GM21381 (cell line): Measurements from ENCODE around the gene IGF1R.
"Not testable (repeated sequence)": the region's sequence is repeated elsewhere in the genome, so short reads cannot be mapped to it uniquely, and the experiment has no call there.

Experiments
- ATAC-seq: cut with Tn5 transposase; IDR thresholded peaks from one replicate; pipeline ENCODE4 v1.9.1; 2021; ENCODE audit warnings: mild to moderate bottlenecking, moderate library complexity; ENCODE audit not compliant: unreplicated experiment

IGF1R gene

GRCh38 chr15:98967916-98968315 lies 319.6 kb downstream of the IGF1R start:
- no peak for ATAC-seq

DNA sequence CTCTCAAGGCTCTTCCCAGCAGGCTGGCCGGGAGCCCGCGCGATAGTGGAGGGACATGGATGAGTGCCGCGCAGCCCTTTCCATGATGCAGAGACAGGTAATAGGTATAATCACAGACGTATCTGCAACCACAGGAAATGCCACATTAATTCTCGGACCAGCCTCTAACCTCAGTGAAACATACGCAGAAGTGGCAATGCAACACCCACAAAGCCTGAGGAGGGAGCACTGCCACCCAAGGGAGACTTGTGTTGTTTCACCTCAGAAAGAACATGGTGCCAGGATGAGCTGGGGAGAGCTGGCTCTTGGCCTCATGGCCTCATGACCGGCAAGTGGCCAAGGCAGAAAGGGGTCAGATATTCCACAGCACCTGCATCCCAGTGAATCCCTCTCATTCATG lies 320.2 kb downstream of the IGF1R start:
- no peak for ATAC-seq

DNA sequence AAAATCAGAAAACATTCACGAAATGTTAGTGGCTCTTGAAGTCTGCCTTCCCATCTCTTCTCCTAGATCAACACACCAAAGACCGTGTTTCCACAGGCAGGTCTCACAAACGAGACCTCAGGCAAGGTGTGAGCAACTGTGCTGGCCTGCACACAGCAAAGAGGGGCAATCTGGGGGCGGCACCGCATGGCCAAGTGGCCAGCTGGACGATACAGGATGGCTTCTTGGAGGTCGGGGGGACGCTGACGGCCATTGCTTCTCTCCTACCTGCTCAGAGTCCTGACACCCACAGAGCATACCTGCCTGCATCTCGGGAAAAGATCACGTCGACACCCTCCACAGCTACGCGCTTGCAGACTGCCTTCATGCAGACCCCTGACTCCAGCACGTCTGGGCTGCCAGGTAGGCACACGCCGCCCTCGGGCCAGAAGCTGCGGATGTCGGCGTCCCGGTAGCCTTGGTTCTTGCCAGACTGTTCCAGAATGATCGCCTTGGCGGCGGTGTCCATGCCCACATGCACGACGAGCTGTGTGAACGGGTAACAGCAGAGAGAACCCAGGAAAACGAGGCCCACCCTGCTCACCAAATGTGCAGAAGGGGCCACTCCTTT lies 320.9 kb downstream of the IGF1R start:
- ATAC-seq: no peak

GRCh38 chr15:98970799-98971198 lies 322.5 kb downstream of the IGF1R start:
- no peak for ATAC-seq

GRCh38 chr15:98976500-98976899 lies 328.2 kb downstream of the IGF1R start:
- no peak for ATAC-seq

DNA sequence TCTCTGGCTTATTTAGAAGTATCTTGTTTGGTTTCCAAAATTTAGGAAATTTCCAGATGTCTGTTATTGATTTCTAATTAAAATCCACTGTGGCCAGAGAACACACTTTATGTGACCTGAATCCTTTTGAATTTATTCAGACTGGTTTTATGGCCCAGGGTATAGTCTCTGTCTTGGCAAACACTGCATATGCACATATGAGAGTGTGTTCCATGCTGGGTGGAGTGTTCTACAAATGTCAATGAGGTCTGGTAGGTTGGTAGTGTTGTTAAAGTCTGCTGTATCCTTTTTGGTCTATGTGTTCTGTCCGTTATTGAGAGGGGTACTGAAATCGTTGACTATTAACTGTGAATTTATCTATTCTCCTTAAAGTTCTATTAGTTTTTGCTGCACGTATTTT lies 329.1 kb downstream of the IGF1R start:
- no peak for ATAC-seq

- no peak for ATAC-seq
These were observed 329.8 kb downstream of the IGF1R start for GRCh38 chr15:98978153-98978552.

- ATAC-seq: no peak
These were observed 332.5 kb downstream of the IGF1R start for GRCh38 chr15:98980899-98981228.

GRCh38 chr15:98981851-98982722 lies 333.7 kb downstream of the IGF1R start:
- peak; percentile 38 for ATAC-seq

DNA sequence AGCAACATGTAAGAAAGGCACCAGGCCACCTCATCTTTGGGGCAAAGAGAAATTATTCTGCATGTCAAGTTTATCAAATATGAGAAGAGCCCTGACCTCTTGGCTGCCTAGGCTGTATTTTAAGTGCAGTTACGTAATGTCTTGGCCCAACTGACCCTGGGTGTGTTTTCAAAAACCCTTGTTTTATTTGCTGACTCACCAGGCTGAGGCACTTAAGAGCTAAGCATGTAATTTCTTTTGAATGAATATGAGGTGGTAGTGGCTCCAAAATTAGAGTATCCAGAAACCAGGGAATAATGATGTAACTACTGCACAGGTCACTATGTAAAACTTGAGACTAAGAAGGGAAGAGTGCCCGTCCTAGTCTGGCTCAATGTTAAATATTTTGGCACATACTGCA lies 335.0 kb downstream of the IGF1R start:
- ATAC-seq: no peak

- ATAC-seq: no peak
These were observed 337.9 kb downstream of the IGF1R start for GRCh38 chr15:98986281-98986680.

DNA sequence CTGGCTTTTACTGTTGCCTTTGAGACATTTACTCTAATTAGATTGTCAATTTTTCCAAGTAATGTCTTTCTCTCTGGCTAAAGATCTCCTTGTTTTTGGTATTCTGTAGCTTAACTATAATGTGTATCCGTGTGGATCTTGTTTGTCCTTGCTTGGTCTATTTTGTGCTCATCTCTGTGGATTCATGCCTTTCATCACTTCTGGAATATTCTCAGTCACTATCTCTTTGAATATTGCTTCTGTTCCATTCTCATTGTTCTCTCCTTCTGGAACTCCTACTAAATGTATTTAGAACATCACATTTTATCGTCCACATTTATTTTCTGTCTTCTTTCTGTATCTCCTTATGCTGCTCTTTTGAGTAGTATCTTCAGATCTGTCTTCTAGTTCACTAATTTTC lies 346.6 kb downstream of the IGF1R start:
- no peak for ATAC-seq

- no peak for ATAC-seq
These were observed 347.8 kb downstream of the IGF1R start for GRCh38 chr15:98996169-98996568.

GRCh38 chr15:98996624-98997023 lies 348.3 kb downstream of the IGF1R start:
- no peak for ATAC-seq

- no peak for ATAC-seq
These were observed 349.0 kb downstream of the IGF1R start for GRCh38 chr15:98997312-98997711.

GRCh38 chr15:98997755-98998154 lies 349.4 kb downstream of the IGF1R start:
- no peak for ATAC-seq

GRCh38 chr15:98998279-98998678 lies 349.9 kb downstream of the IGF1R start:
- no peak for ATAC-seq

- ATAC-seq: no peak
These were observed 350.9 kb downstream of the IGF1R start for GRCh38 chr15:98999233-98999632.

DNA sequence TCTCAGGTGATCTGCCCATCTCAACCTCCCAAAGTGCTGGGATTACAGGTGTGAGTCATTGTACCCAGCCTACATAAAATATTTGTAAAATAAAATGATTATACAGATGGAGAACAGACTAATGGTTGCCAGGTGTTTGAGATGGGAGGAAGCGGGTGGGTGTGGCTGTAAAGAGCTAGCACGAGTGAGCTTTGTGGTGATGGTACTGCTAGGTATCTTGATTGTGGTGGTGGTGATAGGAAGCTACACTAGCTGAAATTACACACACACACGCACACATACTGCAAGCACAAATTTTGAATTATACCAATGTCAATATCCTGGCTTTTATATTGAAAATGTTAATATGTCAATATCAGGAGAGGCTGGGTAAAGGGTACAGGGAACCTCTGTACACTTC lies 353.9 kb downstream of the IGF1R start:
- ATAC-seq: no peak

GRCh38 chr15:99003317-99003716 lies 355.0 kb downstream of the IGF1R start:
- not testable (repeated sequence) for ATAC-seq

GRCh38 chr15:99004998-99005974 lies 356.9 kb downstream of the IGF1R start:
- not testable (repeated sequence) for ATAC-seq
